IPS DF 6.9 (cell line): ENCODE data around the gene TNFAIP6.

ENCODE experiments used
- DNase-seq: peaks from one replicate; pipeline ENCODE4 v3.0.0-alpha.2; 2013; ENCODE audit warnings: low read depth, low spot score
- H3K27ac ChIP-seq: one replicate; pipeline ENCODE4 v1.5.1; 2013; ENCODE audit warnings: low read length, control low read depth
- H3K27me3 ChIP-seq: 2 replicates; pipeline ENCODE4 v1.6.1; 2013; ENCODE audit warnings: mild to moderate bottlenecking, low read length; ENCODE audit not compliant: control insufficient read depth, insufficient read depth
- H3K36me3 ChIP-seq: 2 replicates; pipeline ENCODE4 v1.6.1; 2013; ENCODE audit warnings: low read length; ENCODE audit not compliant: control insufficient read depth, insufficient read depth
- H3K4me1 ChIP-seq: 2 replicates; pipeline ENCODE4 v1.6.1; 2013; ENCODE audit warnings: low read length; ENCODE audit not compliant: control insufficient read depth, insufficient read depth
- H3K4me3 ChIP-seq: 2 replicates; pipeline ENCODE4 v1.5.1; 2013; ENCODE audit warnings: mild to moderate bottlenecking, low read length
- H3K9me3 ChIP-seq: 2 replicates; pipeline ENCODE4 v1.6.1; 2013; ENCODE audit warnings: low read length, inconsistent platforms; ENCODE audit not compliant: control insufficient read depth, insufficient read depth
- WGBS: extraction: QIAGEN DNeasy Blood & Tissue Kit; methylation state at CpG from one replicate; pipeline ENCODE4 v1.1.7; 2013; ENCODE audit warnings: mixed read lengths, missing lambda C conversion rate; ENCODE audit not compliant: insufficient read length, insufficient coverage; 5-methylcytosine and 5-hydroxymethylcytosine counted together

Gene TNFAIP6

GRCh38 chr2:151394509-151394908 is 37.1 kb downstream of the TNFAIP6 start:
- no CpG with 5 or more reads among the region's 4 CpGs for WGBS
- Histone ChIP-seq H3K27ac (no peak overlapping the region), H3K36me3 (no peaks in the 10 kb centered on the region), H3K4me1 (no peaks in the 10 kb centered on the region), H3K4me3 (no peak overlapping the region), H3K27me3 (no peaks in the 10 kb centered on the region), H3K9me3 (no peaks in the 10 kb centered on the region)
- no peak for DNase-seq

GRCh38 chr2:151395509-151396374 is 38.4 kb downstream of the TNFAIP6 start:
- WGBS: no CpG with 5 or more reads among the region's 4 CpGs
- Histone ChIP-seq H3K27me3 (no peaks in the 10 kb centered on the region), H3K36me3 (no peaks in the 10 kb centered on the region), H3K4me1 (no peaks in the 10 kb centered on the region), H3K4me3 (no peak overlapping the region), H3K27ac (no peak overlapping the region), H3K9me3 (no peaks in the 10 kb centered on the region)
- DNase-seq: no peak

DNA sequence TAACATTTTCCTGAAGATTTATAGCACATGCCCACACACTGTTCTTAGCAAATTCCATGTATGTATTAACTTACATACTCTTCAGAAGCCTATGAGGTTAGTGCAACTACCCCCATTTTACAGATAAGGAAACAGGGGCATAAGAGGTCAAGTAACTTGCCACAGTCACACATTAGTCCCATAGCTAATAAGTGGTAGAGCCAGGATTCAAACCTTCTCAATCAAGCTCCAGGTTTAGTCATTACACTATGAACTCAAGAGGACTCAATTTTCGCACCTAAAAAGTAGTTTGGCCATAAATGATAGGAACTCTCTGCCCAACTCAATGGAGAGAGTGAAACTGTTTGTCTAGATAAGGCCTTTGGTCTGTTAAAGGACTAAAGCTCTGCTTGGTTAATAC is 42.6 kb downstream of the TNFAIP6 start:
- Histone ChIP-seq H3K4me1 (no peaks in the 10 kb centered on the region; the same call in 1 of the 2 replicates), H3K9me3 (no peaks in the 10 kb centered on the region), H3K4me3 (no peak overlapping the region), H3K27ac (no peak overlapping the region), H3K27me3 (no peaks in the 10 kb centered on the region), H3K36me3 (no peaks in the 10 kb centered on the region)
- whole genome bisulfite sequencing: no CpG with 5 or more reads among the region's 1 CpG
- DNase-seq: no peak

GRCh38 chr2:151401149-151401548 is 43.8 kb downstream of the TNFAIP6 start:
- WGBS: 100% methylated on average over 1 of the region's 5 CpGs
- Histone ChIP-seq H3K4me3 (no peak overlapping the region), H3K9me3 (no peaks in the 10 kb centered on the region), H3K27me3 (no peaks in the 10 kb centered on the region), H3K27ac (no peak overlapping the region), H3K4me1 (no peaks in the 10 kb centered on the region; the same call in 1 of the 2 replicates), H3K36me3 (no peaks in the 10 kb centered on the region)
- DNase-seq: no peak

DNA sequence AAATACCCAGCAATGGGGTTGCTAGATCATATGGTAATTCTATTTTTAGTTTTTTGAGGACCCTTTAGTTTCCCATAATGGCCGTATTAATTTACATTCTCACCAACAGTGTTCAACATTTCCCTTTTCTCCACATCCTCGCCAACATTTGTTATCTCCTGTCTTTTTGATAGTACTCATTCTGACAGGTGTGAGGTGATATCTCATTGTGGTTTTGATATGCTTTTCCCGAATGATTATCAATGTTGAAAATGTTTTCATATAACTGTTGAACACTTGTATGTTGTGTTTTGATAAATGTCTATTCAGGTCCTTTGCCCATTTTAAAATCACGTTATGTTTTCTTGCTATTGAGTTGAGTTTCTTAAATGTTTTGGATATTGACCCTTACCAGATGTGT is 46.5 kb downstream of the TNFAIP6 start:
- no peaks in the 10 kb centered on the region; the same call in 1 of the 2 replicates for H3K4me1 ChIP-seq

DNA sequence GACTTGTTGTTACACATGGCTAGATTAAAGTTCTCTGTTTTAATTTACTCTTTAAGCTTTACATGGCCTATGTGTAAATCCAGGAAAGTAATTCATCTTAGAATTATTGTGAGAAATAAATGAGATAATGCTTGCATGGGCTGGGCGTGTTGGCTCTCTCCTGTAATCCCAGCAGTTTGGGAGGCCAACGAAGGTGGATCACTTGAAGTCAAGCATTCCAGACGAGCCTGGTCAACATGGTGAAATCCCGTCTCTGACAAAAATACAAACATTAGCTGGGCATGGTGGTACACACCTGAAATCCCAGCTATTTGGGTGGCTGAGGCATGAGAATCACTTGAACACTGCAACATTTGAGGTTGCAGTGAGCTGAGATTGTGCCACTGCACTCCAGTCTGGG is 48.0 kb downstream of the TNFAIP6 start:
- H3K4me3 ChIP-seq: no peak overlapping the region
- H3K9me3 ChIP-seq: no peaks in the 10 kb centered on the region

More for the DNA sequence above, 46.5 kb downstream of the TNFAIP6 start:
- WGBS: no CpG with 5 or more reads among the region's 4 CpGs
- Histone ChIP-seq H3K9me3 (no peaks in the 10 kb centered on the region), H3K27ac (no peak overlapping the region), H3K4me3 (no peak overlapping the region), H3K36me3 (no peaks in the 10 kb centered on the region), H3K27me3 (no peaks in the 10 kb centered on the region)
- no peak for DNase-seq

DNA sequence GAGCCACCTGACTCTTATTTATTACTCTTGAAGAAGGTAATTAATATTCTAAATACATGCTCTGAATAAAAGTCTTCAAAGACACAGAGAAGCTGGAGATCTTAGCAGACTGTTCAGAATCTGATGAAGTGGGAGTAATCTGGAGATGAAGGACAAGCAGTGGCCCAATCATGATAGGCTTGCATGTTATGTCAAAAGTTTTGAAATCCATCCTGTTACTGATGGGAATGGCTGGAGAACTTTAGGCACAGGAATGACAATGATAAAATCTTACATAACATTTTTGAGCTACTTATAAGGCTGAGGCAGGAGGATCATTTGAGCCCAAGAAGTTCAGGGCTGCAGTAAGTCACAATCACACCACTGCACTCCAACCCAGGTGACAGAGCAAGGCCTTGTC is 49.9 kb downstream of the TNFAIP6 start:
- Histone ChIP-seq H3K4me1 (no peaks in the 10 kb centered on the region; the same call in 1 of the 2 replicates), H3K4me3 (no peak overlapping the region), H3K27ac (no peak overlapping the region), H3K27me3 (no peaks in the 10 kb centered on the region), H3K36me3 (0 out of 2 replicates have a peak, but pooled peaks cover 1% of the 10 kb centered on the region), H3K9me3 (no peaks in the 10 kb centered on the region)
- DNase-seq: no peak

More for the DNA sequence above, 48.0 kb downstream of the TNFAIP6 start:
- H3K27ac ChIP-seq: no peak overlapping the region
- no peak for DNase-seq
- no peaks in the 10 kb centered on the region for H3K27me3 ChIP-seq
- no CpG with 5 or more reads among the region's 4 CpGs for WGBS
- H3K4me1 ChIP-seq: no peaks in the 10 kb centered on the region; the same call in 1 of the 2 replicates
- H3K36me3 ChIP-seq: no peaks in the 10 kb centered on the region

DNA sequence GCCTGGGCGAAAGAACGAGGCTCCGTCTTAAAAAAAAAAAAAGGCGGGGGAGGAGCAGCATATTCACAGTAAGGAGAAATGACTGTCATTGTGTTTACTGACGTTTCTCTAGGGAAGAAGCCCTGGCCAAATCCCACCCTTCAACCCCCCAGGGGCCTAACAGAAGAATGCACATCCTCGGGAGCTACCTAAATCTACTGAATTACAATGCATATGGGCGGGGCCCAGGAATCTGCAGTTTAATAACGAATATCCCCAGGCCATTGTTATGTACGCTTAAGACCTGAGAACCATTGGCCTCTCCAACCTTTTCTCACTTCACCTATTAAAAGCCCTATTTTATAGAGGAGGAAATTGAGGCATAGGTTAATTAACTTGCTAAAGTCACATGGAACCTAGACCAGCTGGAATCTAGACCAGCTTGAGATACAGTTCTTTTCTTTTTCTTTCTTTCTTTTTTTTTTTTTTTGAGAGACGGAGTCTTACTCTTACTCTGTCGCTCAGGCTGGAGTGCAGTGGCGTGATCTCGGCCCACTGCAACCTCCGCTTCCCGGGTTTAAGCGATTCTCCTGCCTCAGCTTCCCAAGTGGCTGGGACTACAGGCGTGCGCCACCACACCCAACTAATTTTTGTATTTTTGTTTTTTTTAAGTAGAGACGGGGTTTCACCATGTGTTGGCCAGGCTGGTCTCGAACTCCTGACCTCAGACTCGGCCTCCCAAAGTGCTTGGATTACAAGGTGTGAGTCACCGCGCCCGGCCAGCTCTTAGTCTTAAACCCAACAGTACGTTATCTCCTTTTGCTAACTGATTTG is 51.6 kb downstream of the TNFAIP6 start:
- Histone ChIP-seq H3K36me3 (peaks cover 7% of the 10 kb centered on the region; the same call in 1 of the 2 replicates), H3K27me3 (no peaks in the 10 kb centered on the region), H3K4me1 (no peaks in the 10 kb centered on the region), H3K27ac (no peak overlapping the region), H3K9me3 (no peaks in the 10 kb centered on the region), H3K4me3 (no peak overlapping the region; the same call in 1 of the 2 replicates)
- WGBS: no CpG with 5 or more reads among the region's 25 CpGs
- DNase-seq: peak; percentile 60

DNA sequence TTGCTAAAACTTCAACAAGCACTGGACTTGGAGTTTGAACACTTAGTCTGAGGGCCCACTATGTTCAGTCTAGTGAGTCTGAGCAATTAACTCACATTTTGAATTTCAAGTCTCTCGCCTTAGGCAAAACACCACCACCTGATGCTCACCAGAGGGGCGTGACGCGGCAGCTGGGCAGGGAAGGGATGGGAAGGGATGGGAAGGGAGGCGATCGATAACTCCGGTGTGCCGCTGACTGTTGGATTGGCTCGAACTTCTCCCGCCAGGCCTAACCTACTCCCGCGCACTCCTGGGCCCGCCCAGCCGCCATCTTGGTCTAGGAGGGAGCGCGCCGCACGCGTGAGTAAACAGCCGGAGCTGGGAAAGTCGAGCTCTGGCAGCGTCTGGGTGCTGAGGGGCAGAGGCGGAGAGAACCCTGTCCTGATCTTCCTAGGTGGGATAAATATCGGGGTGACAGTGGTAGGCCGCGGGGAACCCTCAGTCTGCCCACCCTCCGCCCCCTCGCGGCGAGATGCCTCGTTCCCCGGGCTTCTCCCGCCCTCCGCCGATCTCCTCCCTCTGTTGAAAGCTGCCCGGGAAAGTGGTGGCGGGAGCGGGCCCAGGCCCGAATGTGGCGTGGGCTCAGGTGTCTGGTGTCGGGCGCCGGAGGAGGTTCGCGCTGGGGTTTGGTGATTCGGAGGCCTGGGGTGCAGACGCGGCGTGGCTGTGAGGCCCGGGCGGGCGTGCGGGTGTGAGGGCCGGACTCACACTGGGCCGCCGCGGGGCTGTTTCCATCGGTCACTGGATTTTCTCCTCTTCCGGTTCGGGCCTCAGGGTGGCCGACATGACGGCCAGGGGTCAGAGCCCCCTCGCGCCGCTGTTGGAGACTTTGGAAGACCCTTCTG is 52.5 kb downstream of the TNFAIP6 start, which contains the start of gene RIF1:
Gene RIF1, plus strand, starts transcription at position 302 of the 884 bp plus-strand sequence. Its CDS starts 522 bp downstream, at position 824.
- no CpG with 5 or more reads among the region's 65 CpGs for WGBS

GRCh38 chr2:151410485-151410834 is 53.1 kb downstream of the TNFAIP6 start:
- DNase-seq: no peak
- Histone ChIP-seq H3K27ac (no peak overlapping the region), H3K4me1 (no peaks in the 10 kb centered on the region), H3K9me3 (no peaks in the 10 kb centered on the region), H3K4me3 (peak overlapping the region; percentile 83), H3K36me3 (peaks cover 7% of the 10 kb centered on the region; the same call in 1 of the 2 replicates), H3K27me3 (no peaks in the 10 kb centered on the region)
- WGBS: no CpG with 5 or more reads among the region's 21 CpGs

More for the DNA sequence above, 52.5 kb downstream of the TNFAIP6 start, which contains the start of gene RIF1:
- Histone ChIP-seq H3K4me3 (peak within 1 kb of the TSS; percentile 83), H3K9me3 (no peaks in the 10 kb centered on the region), H3K36me3 (peaks cover 7% of the 10 kb centered on the region; the same call in 1 of the 2 replicates), H3K4me1 (no peaks in the 10 kb centered on the region), H3K27ac (no peak within 1 kb of the TSS), H3K27me3 (no peaks in the 10 kb centered on the region)
- peak; percentile 92 for DNase-seq
